D721Med (cell line): ENCODE results near the gene B3GAT1.

Source experiments
- DNase-seq: peaks from one replicate; pipeline ENCODE4 v3.0.0; 2011; ENCODE audit warnings: low spot score; ENCODE audit not compliant: insufficient read length
- FAIRE-seq: peaks from 2 replicates; lab custom pipeline; 2011; peaks lifted over from hg19 to GRCh38; lab: Jason Lieb, UNC
- CTCF ChIP-seq: IDR thresholded peaks from 2 replicates; pipeline ENCODE4 v1.5.1; 2012; ENCODE audit warnings: mild to moderate bottlenecking, control low read depth; ENCODE audit not compliant: insufficient read depth; ENCODE audit errors: missing control alignments

Gene B3GAT1

DNA sequence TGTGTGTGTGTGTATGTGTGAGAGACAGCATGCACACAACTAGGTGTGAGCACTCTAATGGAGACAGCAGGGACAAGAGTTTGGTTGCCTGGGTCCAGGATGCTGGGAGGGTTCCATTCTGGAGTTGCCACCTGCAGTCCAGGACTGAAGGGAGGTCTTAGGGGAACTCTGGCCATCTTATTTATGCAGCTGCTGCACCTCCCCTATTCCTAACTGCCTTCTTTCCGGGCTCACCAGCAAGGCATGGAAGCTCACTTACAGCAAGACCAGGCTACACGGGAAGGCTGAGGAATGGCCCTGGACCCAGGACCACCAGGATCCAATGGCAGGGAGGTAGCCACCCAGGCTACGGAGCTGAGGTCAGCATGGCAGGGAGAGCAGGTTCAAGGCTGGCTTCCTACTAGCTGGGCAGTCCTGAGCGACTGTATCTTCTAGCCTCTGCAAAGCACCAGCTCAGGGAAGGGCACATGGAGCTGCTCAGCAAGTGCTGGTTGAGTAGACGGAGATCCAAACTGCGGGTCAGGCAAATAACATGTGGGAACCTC lies 42.2 kb upstream of the B3GAT1 start:
- FAIRE-seq (no peak), DNase-seq (no peak)
- no peak for TF ChIP-seq CTCF

GRCh38 chr11:134453441-134453840 lies 41.4 kb upstream of the B3GAT1 start:
- TF ChIP-seq CTCF, result no peak
- DNase-seq (no peak), FAIRE-seq (no peak)

GRCh38 chr11:134452838-134453155 lies 40.8 kb upstream of the B3GAT1 start:
- no peak for TF ChIP-seq CTCF
- FAIRE-seq (no peak), DNase-seq (no peak)

GRCh38 chr11:134452026-134452837 lies 40.2 kb upstream of the B3GAT1 start:
- DNase-seq (no peak), FAIRE-seq (no peak)
- TF ChIP-seq CTCF, result no peak

- TF ChIP-seq CTCF, result no peak
- DNase-seq, result no peak
These were observed 38.1 kb upstream of the B3GAT1 start for GRCh38 chr11:134450186-134450585.

GRCh38 chr11:134449713-134450112 lies 37.7 kb upstream of the B3GAT1 start:
- FAIRE-seq (no peak), DNase-seq (no peak)
- TF ChIP-seq CTCF, result no peak

More at GRCh38 chr11:134450186-134450585, 38.1 kb upstream of the B3GAT1 start:
- FAIRE-seq, result no peak

DNA sequence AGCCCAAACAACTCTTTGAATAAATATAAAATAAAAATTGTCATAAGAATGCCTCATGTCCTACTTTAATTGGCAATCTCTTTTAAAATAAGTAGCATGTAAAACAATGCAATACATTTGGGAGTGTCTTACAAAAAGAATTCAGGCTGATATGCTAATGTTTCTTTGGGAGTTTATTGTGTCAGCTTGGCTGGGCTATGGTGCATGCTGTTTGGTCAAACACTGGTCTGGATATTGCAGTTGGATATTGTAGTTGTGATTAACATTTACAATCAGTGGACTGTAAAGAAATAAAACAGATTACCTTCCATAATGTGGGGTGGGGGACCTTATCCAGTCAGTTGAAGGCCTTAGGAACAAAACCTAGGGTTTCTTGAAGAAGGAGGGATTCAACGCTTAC lies 37.0 kb upstream of the B3GAT1 start:
- TF ChIP-seq CTCF, result no peak
- FAIRE-seq (no peak), DNase-seq (no peak)
